A375 (cell line): ENCODE data around the gene FAM222B. TPM values are rescaled to one million over a fixed set of nuclear protein-coding genes. Genes with fewer than 3 reads are reported as not detected.

Experiments used
- small RNA-seq: library from RNA; depleted of rRNA; stranded (forward); fragments of <200 nt; gene quantifications from one replicate; pipeline ENCODE3, GENCODE V24; 2014
- total RNA-seq: library from RNA; depleted of rRNA; stranded (reverse); fragments of >200 nt; shearing (Covaris generic); gene quantifications from 2 replicates; pipeline ENCODE4 v1.2.3, GENCODE V29; 2014; rRNA removed

The FAM222B gene, protein sequence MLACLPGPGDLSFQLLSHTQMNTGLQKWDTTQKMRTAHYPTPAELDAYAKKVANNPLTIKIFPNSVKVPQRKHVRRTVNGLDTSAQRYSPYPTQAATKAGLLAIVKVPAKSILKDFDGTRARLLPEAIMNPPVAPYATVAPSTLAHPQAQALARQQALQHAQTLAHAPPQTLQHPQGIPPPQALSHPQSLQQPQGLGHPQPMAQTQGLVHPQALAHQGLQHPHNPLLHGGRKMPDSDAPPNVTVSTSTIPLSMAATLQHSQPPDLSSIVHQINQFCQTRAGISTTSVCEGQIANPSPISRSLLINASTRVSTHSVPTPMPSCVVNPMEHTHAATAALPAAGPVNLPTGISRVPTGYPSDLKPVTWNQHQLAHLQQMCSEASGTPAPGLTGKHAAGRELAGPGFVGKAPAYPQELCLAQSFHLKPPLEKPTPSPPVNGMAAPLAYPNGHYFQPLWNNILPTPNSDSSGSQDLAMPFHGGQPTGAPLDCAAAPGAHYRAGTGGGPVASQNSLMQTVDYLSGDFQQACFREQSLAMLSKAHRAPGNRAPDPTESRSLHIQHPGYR
- 10.9 and 11.8 TPM in 2 replicates for total RNA-seq

DNA sequence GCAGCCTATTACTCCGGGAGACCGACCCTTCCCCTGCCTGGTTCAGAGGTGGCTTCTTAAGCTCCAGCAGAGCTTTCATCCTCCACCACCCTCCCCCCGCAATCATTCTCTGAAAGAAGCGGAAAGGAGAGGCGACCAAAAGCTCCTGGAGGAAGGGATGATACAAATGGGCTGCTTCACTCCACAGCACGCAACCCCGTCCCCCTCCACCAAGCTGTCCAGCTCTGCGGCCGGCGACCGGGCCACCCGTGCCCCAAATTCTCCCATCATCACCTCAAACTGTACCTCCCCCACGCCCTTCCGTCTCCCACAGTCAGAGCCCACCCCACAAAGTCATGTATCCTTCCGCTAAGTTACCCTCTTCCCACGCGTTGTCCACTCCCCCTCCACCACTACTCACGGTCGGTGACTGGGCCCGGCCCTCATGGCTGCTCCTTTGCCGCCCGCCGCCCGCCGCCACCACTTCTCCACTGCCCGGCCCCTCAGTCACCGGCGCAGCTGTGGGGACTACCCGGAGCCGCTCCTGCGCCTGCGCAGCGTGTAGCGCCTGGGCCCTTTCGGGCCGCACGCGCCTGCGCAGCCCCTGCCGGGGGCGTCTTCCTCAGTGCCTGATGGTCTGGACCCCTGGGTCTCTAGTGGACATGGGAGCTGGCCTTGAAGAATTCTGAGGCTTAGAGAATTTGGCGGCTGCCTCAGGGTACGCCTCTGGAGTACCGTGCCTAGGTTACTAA lies at the start of gene FAM222B:
Gene FAM222B (minus strand): TSS at position 509 of the 731 bp plus-strand sequence. CDS start 76,123 bp downstream, outside the sequence.

DNA sequence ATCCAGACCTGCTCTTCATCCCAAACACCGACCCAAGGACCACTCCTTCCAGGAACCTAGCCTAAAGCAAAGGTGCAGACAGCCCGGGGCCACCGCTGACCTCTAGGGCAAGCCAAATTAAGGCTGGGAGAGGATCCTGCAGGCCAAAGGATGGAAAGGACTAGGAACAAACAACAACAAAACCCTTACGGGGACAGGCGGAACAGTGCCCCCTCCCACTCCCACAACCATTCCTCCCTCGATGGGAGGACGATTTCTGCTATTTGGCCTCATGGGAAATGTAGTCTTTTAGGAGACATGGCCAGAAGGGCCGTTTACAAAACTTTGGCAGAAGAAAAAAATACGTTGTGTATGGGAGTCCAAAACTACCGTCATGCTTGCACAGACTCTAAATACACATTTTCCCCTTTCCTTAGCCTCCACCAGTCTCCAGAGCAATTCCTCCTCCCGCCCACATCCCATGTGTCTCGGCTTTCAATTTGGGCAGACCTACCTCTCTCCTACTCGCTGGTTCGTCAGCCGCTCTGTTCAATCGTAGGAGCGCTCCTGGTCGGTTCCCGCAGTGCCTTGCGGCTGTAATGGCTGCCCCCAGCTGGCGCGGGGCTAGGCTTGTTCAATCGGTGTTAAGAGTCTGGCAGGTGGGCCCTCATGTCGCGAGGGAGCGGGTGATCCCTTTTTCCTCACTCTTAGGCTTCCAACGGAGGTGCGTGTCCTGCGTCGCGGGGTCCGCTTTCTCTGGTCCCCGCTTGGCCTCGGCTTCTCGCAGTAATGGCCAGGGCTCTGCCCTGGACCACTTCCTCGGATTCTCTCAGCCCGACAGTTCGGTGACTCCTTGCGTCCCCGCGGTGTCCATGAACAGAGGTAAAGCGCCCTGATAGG lies 12.1 kb upstream of the FAM222B start, which contains the start of gene ERAL1:
Gene ERAL1 (plus strand): TSS at position 560 of the 879 bp plus-strand sequence. CDS start 19 bp downstream, at position 579.

DNA sequence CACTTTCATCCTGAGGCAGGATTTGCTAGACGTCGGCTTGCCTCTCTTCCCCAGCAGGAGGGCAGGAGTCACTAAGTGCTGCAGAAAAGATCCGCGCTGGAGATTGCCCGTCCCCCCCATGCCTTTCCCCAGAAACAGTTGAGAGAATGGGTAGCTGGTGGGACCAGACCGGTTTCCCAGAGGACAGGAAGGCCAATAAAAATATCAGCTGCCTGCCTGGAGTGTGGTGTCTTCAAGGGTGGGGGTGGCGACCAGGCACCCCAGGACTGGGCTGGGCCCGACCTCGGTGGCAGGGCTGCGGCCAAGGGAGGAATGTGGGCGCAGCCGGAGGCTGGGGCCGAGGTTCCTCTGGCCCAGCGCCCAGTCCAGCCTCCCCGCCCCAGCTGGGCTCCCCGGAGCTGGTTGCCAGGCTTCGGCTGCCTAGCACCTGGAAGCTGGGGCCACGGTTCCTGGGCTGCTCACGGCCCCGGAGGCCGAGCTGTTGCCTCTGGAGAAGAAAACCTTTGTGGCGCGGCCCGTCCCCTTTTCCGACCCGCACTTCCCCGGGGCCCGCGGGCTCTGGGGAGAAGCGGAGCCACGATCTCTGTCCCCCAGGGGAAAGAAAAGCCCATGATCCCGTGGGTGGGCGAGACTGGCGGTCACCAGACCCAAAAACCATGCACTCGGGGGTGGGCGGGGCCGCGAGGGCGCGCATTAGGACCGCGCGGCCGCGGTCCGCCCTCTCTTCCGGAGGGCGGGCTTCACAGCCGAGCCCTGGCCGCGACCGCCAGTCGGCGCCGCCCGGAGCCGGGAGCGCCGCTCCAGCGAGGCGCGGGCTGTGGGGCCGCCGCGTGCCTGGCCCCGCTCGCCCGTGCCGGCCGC lies 99.1 kb downstream of the FAM222B start, which contains the start of gene TRAF4:
Gene TRAF4 (plus strand): TSS at position 769 of the 861 bp plus-strand sequence. CDS start 102 bp downstream, outside the sequence.

DNA sequence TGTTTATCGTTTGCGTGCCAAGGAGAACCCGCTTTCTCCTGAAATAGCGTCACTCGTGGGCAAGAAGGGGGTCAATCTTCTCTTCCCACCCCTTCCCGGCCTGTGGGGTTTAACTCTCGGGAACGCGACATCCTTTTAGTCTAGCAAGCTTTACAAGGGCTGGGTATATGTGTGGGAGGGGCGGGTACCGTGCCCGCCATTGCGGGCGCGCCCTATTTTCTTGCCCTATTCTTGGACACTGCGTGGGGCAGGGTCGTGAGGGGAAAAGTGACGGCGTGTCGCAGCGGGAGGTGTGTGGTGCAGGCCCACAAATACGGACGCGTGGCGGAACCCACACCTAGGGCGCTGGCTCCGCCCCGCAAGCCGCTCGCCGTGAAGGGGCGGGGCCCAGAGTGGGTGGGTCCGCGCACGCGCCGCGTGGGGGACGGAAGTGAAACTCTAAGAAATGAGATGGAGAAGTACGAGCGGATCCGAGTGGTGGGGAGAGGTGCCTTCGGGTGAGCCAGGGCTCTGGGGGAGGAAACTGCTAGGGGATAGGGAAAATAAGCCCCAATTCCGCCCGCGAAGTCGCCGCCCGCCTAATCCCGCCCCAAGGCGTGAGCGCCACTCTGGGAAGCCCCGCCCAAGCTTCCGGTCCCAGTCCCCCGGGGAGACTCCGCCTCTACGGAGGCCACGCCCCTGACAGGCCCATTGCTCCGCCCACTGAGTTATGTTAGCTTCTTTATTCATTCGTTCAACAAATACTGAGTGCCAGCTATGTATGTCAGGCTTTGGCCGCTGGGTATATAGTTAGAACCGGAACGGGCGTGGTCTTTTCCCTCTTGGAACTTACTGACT lies 114.0 kb downstream of the FAM222B start, which contains the start of gene NEK8:
Gene NEK8 (plus strand): TSS at position 425 of the 837 bp plus-strand sequence. CDS start 26 bp downstream, at position 451.

DNA sequence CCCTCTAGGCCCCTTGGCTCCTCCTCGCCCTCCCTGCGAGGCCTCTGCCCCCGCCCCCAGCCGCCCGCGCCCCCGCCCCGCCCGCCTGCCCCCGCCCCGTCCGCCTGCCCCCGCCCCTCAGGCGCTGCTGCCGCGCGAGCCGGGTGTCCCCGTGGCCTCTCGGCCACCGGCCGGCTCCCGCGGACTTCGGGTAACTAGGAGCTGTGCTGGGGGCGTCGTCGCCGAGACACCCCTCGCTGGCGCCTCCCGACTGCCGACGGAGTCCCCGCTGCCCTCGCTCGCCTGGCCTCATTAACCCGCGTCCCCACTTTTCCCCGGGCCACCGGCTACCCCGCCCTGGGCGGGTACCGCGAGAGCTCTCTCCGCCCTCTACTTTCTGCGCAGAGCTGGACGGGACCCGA lies 116.4 kb downstream of the FAM222B start, which contains the start of gene TLCD1:
Gene TLCD1 (minus strand): TSS at position 8 of the 401 bp plus-strand sequence. CDS start 136 bp downstream, outside the sequence.

DNA sequence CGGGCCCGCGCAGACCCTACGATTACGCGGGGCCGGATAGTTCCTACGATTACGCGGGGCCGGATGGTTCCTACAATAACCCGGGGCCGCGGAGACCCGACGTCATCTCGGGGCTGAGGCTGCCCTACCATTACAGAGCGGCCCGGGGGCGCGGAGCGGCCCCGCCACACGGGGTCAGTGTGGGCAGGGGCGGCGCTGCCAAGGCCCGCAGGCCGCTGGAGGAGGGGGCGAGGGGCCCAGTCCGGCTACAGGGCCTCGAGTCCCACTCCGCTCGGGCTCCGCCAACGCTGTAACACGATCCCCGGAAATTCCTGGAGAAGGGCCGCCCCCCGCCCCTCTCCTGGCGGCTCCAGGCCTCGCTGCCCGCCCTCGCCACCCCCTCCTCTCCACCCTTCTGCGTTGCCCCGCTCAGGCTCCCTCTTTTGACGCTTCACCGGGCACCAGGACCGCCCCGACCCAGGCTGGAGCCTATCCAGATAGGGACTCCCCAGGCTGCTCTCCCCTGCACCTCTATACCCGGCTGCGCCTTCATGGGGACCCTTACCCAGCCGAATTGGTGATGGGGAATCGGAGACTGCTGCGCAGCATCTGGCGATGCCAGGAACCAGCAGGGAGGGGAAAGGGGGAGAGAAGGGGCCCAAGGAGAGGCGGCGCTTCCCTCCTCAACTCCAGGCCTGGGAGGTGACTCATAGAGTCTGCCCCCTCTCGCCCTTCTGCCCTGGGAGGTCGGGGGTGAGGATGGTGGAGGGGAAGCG lies 124.8 kb downstream of the FAM222B start, which contains the start of gene RAB34:
Gene RAB34 (minus strand): TSS at position 291 of the 755 bp plus-strand sequence. CDS start 602 bp downstream, outside the sequence.

DNA sequence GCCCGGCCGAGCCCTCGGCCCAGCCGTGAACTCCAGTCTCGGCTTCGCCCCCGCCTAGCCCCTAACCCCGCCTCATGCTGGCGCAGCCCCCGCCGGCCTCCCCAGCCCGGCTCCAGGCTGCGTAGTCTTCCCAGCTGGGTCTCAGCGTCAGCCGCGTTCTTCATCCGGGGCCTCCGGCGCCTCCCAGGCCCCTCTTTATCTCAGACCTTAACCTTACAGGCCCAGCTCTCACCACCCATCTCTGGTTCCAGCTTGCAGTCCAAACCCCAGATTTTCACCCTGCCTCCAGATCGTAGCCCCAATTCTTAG lies 130.9 kb downstream of the FAM222B start, which contains the start of gene PROCA1:
Gene PROCA1 (minus strand): TSS at position 166 of the 309 bp plus-strand sequence. CDS start 228 bp downstream, outside the sequence.

Small RNAs within 50 kb of the gene (small RNA-seq; reads per million reads assigned to genes)
- not detected for gene RF00019
- gene SNORD42A = not detected
- not detected for gene SNORD42B
- gene SNORD4A = not detected
- not detected for gene SNORD4B

Other genes with a start within 250 kb of the FAM222B start
- 97.4 and 108 TPM in 2 replicates for gene SPAG5, start 243.8 kb downstream of the FAM222B start, total RNA-seq
- 6.3 and 7.8 TPM in 2 replicates for gene RSKR, start 228.6 kb downstream of the FAM222B start, total RNA-seq
- gene BLTP2, start 197.6 kb downstream of the FAM222B start, total RNA-seq = 114 and 124 TPM in 2 replicates
- gene SDF2, start 180.9 kb downstream of the FAM222B start, total RNA-seq = 44.1 and 50.7 TPM in 2 replicates
- gene SUPT6H, start 180.6 kb downstream of the FAM222B start, total RNA-seq = 61.7 and 66.9 TPM in 2 replicates
- 7.3 and 10.3 TPM in 2 replicates for gene PROCA1, start 130.9 kb downstream of the FAM222B start, total RNA-seq
- gene RAB34, start 124.9 kb downstream of the FAM222B start, total RNA-seq = 217 and 273 TPM in 2 replicates
- 965 and 1,132 TPM in 2 replicates for gene RPL23A, start 122.8 kb downstream of the FAM222B start, total RNA-seq
- 16.1 and 18.9 TPM in 2 replicates for gene TLCD1, start 116.6 kb downstream of the FAM222B start, total RNA-seq
- gene NEK8, start 114.0 kb downstream of the FAM222B start, total RNA-seq = 2.7 and 3.1 TPM in 2 replicates
- 91.1 and 92.0 TPM in 2 replicates for gene TRAF4, start 98.8 kb downstream of the FAM222B start, total RNA-seq
- gene ERAL1, start 12.2 kb upstream of the FAM222B start, total RNA-seq = 24.2 and 35.3 TPM in 2 replicates
- gene FLOT2, start 54.9 kb upstream of the FAM222B start, total RNA-seq = 36.3 and 39.4 TPM in 2 replicates
- 19.3 and 20.6 TPM in 2 replicates for gene DHRS13, start 60.3 kb upstream of the FAM222B start, total RNA-seq
- 23.2 and 23.6 TPM in 2 replicates for gene PHF12, start 108.7 kb upstream of the FAM222B start, total RNA-seq
- not detected in 2 replicates for gene SEZ6, start 163.2 kb upstream of the FAM222B start, total RNA-seq
- gene PIPOX, start 200.4 kb upstream of the FAM222B start, total RNA-seq = 1.2 and 1.4 TPM in 2 replicates